Keratinocyte (primary cell): ENCODE measurements around the gene TUBB4A. TPM values are rescaled to one million over a fixed set of nuclear protein-coding genes. Genes with fewer than 3 reads are reported as not detected.

Experiments
- DNase-seq: peaks from one replicate; pipeline ENCODE4 v3.0.0-alpha.2; 2011; ENCODE audit warnings: low read depth, missing footprints, low spot score
- FAIRE-seq: peaks from 2 replicates; lab custom pipeline; 2011; peaks lifted over from hg19 to GRCh38; lab: Jason Lieb, UNC
- H2AFZ ChIP-seq: 2 replicates; pipeline ENCODE4 v1.6.0; 2012; ENCODE audit warnings: low read length, control low read depth, inconsistent platforms; ENCODE audit not compliant: control insufficient read depth
- H3K27ac ChIP-seq: 2 replicates; pipeline ENCODE4 v1.5.1; 2011; ENCODE audit warnings: low read length; ENCODE audit not compliant: control insufficient read depth, insufficient read depth
- H3K27me3 ChIP-seq: 3 replicates; pipeline ENCODE4 v1.6.0; 2011; ENCODE audit warnings: low read length; ENCODE audit not compliant: control insufficient read depth, insufficient read depth; ENCODE audit errors: extremely low read depth
- H3K36me3 ChIP-seq, 2 experiments: 2 replicates in 1 of 2; 3 replicates in 1 of 2; pipeline ENCODE4 v1.5.1; 2011; ENCODE audit warnings: low read length in 2 of 2, mild to moderate bottlenecking in 1 of 2; ENCODE audit not compliant: control insufficient read depth in 2 of 2, insufficient read depth in 2 of 2; ENCODE audit errors: extremely low read depth in 1 of 2
- H3K4me1 ChIP-seq: 3 replicates; pipeline ENCODE4 v1.5.1; 2011; ENCODE audit warnings: low read length; ENCODE audit not compliant: control insufficient read depth, insufficient read depth; ENCODE audit errors: extremely low read depth
- H3K4me2 ChIP-seq: 3 replicates; pipeline ENCODE4 v1.6.0; 2011; ENCODE audit warnings: low read depth, low read length; ENCODE audit not compliant: control insufficient read depth, insufficient read depth; ENCODE audit errors: extremely low read depth
- H3K4me3 ChIP-seq, 3 experiments: fragments of 200-600 bp in 1 of 3; sonication (generic) in 1 of 3; 2 replicates in 2 of 3; 3 replicates in 1 of 3; pipeline ENCODE4 v1.5.1; 2011 to 2016; ENCODE audit warnings: low read length in 3 of 3, mild to moderate bottlenecking in 3 of 3, control low read depth in 2 of 3, inconsistent platforms in 1 of 3, low read depth in 1 of 3, mixed read lengths in 1 of 3, mixed run types in 1 of 3, moderate library complexity in 1 of 3; ENCODE audit not compliant: control insufficient read depth in 2 of 3, insufficient read depth in 2 of 3; ENCODE audit errors: extremely low read depth in 1 of 3
- H3K79me2 ChIP-seq: 2 replicates; pipeline ENCODE4 v1.6.0; 2012; ENCODE audit warnings: low read length; ENCODE audit not compliant: control insufficient read depth, insufficient read depth
- H3K9ac ChIP-seq: 3 replicates; pipeline ENCODE4 v1.6.0; 2011; ENCODE audit warnings: low read length; ENCODE audit not compliant: control insufficient read depth, insufficient read depth; ENCODE audit errors: extremely low read depth
- H3K9me1 ChIP-seq: 3 replicates; pipeline ENCODE4 v1.6.0; 2011; ENCODE audit warnings: low read length; ENCODE audit not compliant: control insufficient read depth, insufficient read depth; ENCODE audit errors: extremely low read depth
- H3K9me3 ChIP-seq: 2 replicates; pipeline ENCODE4 v1.5.1; 2012; ENCODE audit warnings: low read depth, low read length; ENCODE audit not compliant: control insufficient read depth
- H4K20me1 ChIP-seq: 3 replicates; pipeline ENCODE4 v1.6.0; 2011; ENCODE audit warnings: low read length; ENCODE audit not compliant: control insufficient read depth, insufficient read depth; ENCODE audit errors: extremely low read depth
- EZH2 ChIP-seq: IDR thresholded peaks from one replicate; pipeline ENCODE4 v1.6.1; 2012; ENCODE audit warnings: inconsistent platforms, mild to moderate bottlenecking, low read length, moderate library complexity
- dilution Hi-C: fragments of 300-500 bp; cut with MboI; formaldehyde crosslinking; loops from one replicate; pipeline ENCODE4 v1.7.0; 2020; ENCODE audit warnings: low sequenced_read_pairs; ENCODE audit not compliant: extremely low pct_ligation_motif_present
- polyA plus RNA-seq, 5 experiments: library from polyadenylated mRNA; depleted of rRNA in 3 of 5; stranded (reverse) in 3 of 5; stranded (forward) in 1 of 5; unstranded in 1 of 5; fragments of >200 nt; gene quantifications; 1 replicate in 1 of 5; 2 replicates in 3 of 5; 3 replicates in 1 of 5; pipeline versions ENCODE4 v1.2.1 to v1.2.3, GENCODE V29; 2011 to 2012; ENCODE audit warnings: missing spikeins in 2 of 5, low read depth in 1 of 5, low replicate concordance in 1 of 5
- TF ChIP-seq, protein P1 (sequence below), 3 experiments: IDR thresholded peaks in 1 of 3; conservative IDR thresholded peaks in 1 of 3; optimal IDR thresholded peaks in 1 of 3; 2 replicates in 2 of 3; 3 replicates in 1 of 3; pipeline versions ENCODE3 to v1.5.1; 2011; ENCODE audit warnings: low read length in 3 of 3, mild to moderate bottlenecking in 3 of 3, moderate library complexity in 2 of 3, control low read depth in 1 of 3, inconsistent platforms in 1 of 3; ENCODE audit not compliant: insufficient read depth in 2 of 3; ENCODE audit errors: extremely low read depth in 1 of 3

The TUBB4A gene
- polyA plus RNA-seq, 1 donor (not counting 4 experiments of a cell fraction or from before 2014, with no cell fraction given), result not detected

DNA sequence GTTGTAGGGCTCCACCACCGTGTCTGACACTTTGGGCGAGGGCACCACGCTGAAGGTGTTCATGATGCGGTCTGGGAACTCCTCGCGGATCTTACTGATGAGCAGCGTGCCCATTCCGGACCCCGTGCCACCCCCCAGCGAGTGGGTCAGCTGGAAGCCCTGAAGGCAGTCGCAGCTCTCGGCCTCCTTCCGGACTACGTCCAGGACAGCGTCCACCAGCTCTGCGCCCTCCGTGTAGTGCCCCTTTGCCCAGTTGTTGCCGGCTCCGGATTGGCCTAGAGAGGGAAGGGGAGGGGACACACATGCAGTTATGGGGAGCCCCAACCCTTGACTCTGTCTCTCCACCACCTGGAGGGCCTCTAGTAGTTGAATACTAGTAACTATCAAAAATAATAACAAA is 6.2 kb downstream of the TUBB4A start:
- H3K4me1 ChIP-seq, result no peaks in the 10 kb centered on the region
- H3K79me2 ChIP-seq, result no peaks in the 10 kb centered on the region
- TF ChIP-seq, protein P1, sequence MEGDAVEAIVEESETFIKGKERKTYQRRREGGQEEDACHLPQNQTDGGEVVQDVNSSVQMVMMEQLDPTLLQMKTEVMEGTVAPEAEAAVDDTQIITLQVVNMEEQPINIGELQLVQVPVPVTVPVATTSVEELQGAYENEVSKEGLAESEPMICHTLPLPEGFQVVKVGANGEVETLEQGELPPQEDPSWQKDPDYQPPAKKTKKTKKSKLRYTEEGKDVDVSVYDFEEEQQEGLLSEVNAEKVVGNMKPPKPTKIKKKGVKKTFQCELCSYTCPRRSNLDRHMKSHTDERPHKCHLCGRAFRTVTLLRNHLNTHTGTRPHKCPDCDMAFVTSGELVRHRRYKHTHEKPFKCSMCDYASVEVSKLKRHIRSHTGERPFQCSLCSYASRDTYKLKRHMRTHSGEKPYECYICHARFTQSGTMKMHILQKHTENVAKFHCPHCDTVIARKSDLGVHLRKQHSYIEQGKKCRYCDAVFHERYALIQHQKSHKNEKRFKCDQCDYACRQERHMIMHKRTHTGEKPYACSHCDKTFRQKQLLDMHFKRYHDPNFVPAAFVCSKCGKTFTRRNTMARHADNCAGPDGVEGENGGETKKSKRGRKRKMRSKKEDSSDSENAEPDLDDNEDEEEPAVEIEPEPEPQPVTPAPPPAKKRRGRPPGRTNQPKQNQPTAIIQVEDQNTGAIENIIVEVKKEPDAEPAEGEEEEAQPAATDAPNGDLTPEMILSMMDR (optimal IDR thresholded peaks at IDR 0.05 in 1 of 3, IDR thresholded peaks at IDR 0.05 in 1 of 3, conservative IDR thresholded peaks at IDR 0.05 in 1 of 3; ENCODE audit: extremely low read depth in 1 of 3, insufficient read depth in 2 of 3, low read length in 3 of 3), result no peak
- no peak for TF ChIP-seq EZH2
- no peaks in the 10 kb centered on the region for H3K36me3 ChIP-seq
- H3K4me3 ChIP-seq, result no peak overlapping the region
- H4K20me1 ChIP-seq, result no peaks in the 10 kb centered on the region
- DNase-seq (no peak), FAIRE-seq (no peak)
- H3K27me3 ChIP-seq, result peaks cover 25% of the 10 kb centered on the region
- no peak overlapping the region for H3K9ac ChIP-seq
- H3K4me2 ChIP-seq, result no peak overlapping the region
- no peaks in the 10 kb centered on the region for H3K9me1 ChIP-seq
- dilution Hi-C loops, result no loop called here
- H3K9me3 ChIP-seq, result no peaks in the 10 kb centered on the region
- H3K27ac ChIP-seq, result no peak overlapping the region
- H2AFZ ChIP-seq, result no peak overlapping the region

DNA sequence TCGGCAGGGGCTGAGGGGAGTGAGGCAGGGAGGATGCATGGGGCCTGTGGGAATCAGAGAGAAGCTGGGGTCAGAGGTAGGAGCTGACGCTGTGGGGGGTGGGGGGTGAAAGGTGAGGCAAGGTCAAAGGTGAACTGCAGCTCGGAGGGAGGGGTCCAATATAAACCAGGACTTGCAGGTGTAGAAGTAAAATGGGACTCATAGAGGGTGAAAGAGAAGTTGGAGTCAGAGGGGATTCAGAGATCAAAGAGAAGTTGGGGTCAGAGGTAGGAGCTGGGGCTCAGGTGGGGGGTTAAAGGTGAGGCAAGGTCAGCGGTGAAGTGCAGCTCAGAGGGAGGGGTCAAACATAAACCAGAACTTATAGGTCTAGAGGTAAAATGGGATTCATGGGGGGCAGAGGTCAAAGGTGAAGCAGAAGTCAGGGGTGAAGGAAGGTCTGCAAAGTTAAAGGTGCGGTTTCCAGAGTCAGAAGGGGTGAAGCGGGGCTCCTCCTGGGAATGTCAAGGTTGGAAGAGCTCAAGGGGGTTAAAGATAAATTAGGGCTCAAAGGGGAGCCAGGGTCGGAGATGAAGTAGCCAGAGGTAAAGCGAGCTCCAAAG is 7.6 kb downstream of the TUBB4A start:
- no peaks in the 10 kb centered on the region for H3K9me1 ChIP-seq
- no peaks in the 10 kb centered on the region for H3K9me3 ChIP-seq
- FAIRE-seq (no peak), DNase-seq (no peak)
- H3K36me3 ChIP-seq, result no peaks in the 10 kb centered on the region
- no peaks in the 10 kb centered on the region for H3K4me1 ChIP-seq
- no peaks in the 10 kb centered on the region for H3K79me2 ChIP-seq
- H3K4me2 ChIP-seq, result no peak overlapping the region
- no peak for TF ChIP-seq EZH2
- no peak overlapping the region for H3K9ac ChIP-seq
- H3K27ac ChIP-seq, result no peak overlapping the region
- H3K27me3 ChIP-seq, result peaks cover 13% of the 10 kb centered on the region
- dilution Hi-C loops, result no loop called here
- H3K4me3 ChIP-seq, result no peak overlapping the region
- no peaks in the 10 kb centered on the region for H4K20me1 ChIP-seq
- no peak overlapping the region for H2AFZ ChIP-seq
